NCI-H226 (cell line): Measurements from ENCODE around the gene MED26.
"Not testable (repeated sequence)": the region's sequence is repeated elsewhere in the genome, so short reads cannot be mapped to it uniquely, and the experiment has no call there.

Experiments used
- DNase-seq: peaks from one replicate; pipeline ENCODE4 v3.0.0-alpha.2; 2015

Gene MED26

GRCh38 chr19:16628183-16628983 is at the start of gene MED26:
MED26 (minus strand) TSS chr19:16628204; CDS start chr19:16627943, 261 bp downstream.
- DNase-seq: peak; percentile 87

- no peak for DNase-seq
Measured at GRCh38 chr19:16677055-16677454, 49.1 kb upstream of the MED26 start.

DNA sequence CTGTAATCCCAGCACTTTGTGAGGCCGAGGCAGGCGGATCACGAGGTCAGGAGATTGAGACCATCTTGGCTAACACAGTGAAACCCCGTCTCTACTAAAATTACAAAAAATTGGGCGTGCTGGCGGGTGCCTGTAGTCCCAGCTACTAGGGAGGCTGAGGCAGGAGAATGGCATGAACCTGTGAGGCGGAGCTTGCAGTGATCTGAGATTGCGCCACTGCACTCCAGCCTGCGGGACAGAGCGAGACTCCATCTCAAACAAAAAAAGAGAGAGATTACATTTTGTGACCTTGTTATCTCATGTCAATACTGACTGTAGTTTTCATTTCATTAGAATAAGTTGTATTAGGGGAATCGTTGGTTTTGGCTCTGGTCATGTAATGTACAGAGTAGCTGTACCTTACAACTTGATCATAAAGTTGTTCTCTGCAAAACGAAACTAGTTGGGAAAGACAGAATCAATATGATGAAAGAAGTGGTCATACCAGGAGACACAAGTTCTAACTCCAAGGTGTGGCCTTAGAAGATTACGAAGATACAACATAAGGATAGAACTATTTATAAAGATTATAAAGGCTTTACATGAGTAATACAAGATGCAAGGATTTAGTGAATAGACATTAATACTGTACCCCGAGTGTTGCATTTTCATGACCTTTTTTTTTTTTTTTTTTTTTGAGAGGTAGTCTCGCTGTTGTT is 48.2 kb upstream of the MED26 start:
- no peak for DNase-seq

DNA sequence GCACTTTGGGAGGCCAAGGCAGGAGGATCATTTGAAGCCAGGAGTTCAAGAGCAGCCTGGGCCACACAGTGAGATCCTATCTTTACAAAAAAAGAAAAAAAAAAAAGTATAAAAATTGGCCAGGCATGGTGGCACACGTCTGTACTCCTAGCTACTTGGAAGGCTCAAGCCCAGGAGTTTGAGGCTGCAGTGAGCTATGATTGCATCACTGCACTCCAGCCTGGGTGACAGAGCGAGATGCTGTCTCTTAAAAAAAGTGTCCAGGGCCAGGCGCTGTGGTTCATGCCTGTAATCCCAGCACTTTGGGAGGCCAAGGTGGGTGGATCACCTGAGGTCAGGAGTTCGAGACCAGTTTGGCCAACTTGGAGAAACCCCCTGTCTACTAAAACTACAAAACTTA is 45.8 kb upstream of the MED26 start:
- not testable (repeated sequence) for DNase-seq

GRCh38 chr19:16673231-16673630 is 45.2 kb upstream of the MED26 start:
- DNase-seq: no peak

GRCh38 chr19:16671652-16672274 is 43.8 kb upstream of the MED26 start:
- DNase-seq: no peak

DNA sequence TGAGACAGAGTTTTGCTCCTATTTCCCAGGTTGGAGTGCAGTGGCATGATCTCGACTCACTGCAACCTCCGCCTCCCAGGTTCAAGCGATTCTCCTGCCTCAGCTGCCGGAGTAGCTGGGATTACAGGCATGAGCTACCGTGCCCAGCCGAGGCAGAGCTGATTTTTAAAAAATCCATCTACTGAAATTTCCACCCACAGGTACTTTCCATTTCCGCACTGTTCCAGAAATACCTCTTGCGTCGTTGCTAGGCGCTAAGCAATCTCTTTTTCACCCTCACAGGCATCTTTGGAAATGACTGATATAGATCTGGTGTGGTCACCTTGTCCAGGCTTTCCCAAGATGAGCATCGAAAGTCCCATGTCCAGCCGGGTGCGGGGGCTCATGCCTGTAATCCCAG is 42.3 kb upstream of the MED26 start:
- no peak for DNase-seq

DNA sequence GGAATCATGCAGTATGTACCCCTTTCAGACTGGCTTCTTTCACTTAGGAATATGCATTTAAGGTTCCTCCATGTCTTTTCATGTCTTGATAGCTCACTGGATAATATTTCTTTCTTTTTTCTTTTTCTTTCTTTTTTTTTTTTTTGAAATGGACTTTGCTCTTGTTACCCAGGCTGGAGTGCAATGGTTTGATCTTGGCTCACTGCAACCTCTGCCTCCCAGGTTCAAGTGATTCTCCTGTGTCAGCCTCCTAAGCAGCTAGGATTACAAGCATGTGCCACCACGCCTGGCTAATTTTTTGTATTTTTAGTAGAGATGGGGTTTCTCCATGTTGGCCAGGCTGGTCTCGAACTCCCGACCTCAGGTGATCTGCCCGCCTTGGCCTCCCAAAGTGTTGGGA is 40.7 kb upstream of the MED26 start:
- DNase-seq: not testable (repeated sequence)

GRCh38 chr19:16668176-16668575 is 40.2 kb upstream of the MED26 start:
- DNase-seq: no peak

DNA sequence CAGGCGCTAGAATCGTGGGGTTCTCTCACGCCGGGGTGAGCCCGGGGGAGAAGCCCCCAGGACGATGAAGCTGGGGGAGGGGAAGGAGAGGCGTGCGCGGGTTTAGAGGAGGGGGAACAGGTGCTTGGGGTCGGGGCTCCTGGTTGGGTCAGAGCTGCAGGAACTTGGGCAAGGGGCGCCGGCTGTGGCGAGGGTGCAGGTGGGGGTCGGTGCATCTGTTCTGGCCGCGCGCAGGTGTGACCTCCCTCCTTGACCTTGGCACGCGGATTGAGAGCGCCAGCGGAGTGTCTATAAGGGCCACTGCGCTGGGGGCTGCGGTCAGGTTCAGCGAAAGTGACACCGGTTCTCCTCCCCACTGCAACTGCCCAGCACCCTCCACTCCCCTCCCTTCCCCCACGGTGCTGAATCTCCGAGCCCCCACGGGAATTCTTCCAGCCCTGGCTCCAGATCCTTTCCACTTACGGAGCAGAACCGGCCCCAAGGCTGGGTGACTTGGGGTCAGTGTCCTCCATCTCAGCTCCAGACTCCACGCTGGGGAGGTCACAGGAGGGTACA is 33.6 kb upstream of the MED26 start:
- no peak for DNase-seq

GRCh38 chr19:16660763-16661479 is 32.9 kb upstream of the MED26 start, which contains the start of gene TMEM38A:
TMEM38A (plus strand) TSS chr19:16661139; CDS start chr19:16661218, 79 bp downstream.
- no peak for DNase-seq

DNA sequence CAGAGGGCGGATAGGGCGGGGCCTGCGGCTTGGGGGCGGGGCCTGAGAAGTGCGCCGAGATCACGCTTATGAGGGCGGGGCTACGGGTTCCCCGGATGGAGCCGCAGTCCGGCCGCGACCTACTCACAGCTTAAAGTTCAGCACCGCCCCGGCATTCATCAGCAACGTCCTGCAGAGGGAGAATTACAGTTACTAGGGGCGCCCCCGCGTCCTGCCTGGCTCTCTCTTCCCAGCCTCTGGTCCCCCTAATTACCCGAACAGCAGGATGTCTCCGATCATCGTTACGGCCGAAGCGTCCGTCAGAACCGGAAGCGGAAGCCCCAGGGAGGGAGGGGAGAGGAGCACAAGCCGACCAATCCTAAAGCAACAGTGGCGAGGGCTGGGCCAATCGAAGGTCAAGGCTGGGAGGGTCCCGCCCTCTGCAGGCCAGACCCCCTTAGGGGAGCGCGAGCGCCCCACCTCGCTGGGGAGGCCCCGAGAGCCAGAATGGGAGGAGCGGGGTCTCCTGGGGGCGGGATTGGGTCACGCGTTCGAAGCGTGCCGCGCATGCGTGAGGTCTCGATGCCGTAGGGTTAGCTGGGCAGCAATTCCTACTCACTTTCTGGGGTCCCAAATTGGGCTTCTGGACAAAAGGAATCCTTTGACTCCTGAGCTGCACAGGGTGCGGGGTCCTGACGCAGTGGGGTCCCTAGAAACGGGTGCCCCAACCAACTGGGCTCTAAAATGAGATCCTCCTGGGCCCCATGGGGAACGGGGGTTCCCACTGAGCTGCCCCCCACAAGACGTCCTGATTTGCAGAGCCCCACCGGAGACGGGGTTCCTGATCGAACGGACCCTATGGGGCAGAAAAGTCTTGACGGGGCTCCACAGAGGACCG is 32.1 kb upstream of the MED26 start, which contains the start of gene SMIM7:
SMIM7 (minus strand) TSS at position 313 of the 877 bp plus-strand sequence; CDS start at position 279, 34 bp downstream.
- peak; percentile 97 for DNase-seq

- DNase-seq: no peak
Measured at GRCh38 chr19:16659464-16659831, 31.4 kb upstream of the MED26 start.

DNA sequence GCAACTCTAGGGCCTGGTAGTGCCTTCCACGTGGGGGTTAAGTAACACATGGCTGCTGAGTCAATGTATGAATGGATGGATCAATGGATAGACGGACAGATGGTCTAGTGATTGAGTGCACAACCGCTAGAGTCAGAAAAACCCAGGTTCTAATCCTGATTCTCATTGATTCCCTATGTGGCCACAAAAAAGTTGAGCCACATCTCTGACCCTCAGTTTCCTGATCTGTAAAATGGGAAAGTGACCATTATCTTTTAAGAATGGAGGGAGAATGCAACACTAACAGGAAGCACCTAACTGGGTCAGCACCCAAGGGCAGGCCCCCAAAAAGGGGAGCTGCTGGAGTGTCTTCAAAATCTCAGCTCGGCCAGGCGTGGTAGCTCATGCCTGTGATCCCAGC is 29.4 kb upstream of the MED26 start:
- DNase-seq: no peak

GRCh38 chr19:16655727-16656126 is 27.7 kb upstream of the MED26 start:
- DNase-seq: no peak

GRCh38 chr19:16654627-16655026 is 26.6 kb upstream of the MED26 start:
- DNase-seq: no peak

DNA sequence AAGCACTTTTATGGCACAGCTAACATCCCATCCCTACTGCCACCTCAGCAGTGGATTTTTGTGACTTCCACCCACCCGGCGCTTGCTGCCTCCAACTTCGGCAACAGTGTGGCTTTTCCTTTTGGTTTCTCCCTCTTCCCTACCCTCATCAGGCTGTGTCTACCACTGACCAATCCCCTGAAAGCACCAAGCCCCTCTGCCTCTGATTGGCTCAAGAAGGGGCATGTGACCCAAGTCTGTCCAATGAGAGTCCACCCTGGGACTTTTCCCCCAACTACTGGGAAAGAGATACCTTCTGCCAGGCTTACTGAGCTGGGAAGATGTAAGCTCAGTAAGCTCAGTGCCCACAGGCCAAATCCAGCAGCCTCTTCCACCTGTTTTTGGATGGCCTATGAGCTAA is 26.1 kb upstream of the MED26 start:
- DNase-seq: peak; percentile 35

DNA sequence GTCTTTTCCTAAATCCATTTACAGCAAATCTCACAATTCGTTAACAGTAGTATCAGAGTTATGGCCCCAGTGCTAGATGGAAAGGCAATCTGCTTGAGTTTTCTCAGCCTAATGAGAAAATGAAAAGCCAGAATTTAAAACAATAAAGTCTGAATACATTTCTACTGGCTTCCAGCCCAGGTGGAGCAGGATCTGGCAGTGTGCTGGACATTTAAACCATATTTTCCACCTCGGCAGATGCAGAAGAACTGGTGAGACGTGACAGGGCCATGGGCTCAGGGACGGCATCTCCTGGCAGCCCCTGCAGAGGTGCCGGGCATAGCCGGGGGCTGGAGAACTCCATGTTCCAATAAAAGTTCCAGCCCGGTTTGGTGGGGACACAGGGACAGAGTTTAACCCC is 24.9 kb upstream of the MED26 start:
- no peak for DNase-seq

DNA sequence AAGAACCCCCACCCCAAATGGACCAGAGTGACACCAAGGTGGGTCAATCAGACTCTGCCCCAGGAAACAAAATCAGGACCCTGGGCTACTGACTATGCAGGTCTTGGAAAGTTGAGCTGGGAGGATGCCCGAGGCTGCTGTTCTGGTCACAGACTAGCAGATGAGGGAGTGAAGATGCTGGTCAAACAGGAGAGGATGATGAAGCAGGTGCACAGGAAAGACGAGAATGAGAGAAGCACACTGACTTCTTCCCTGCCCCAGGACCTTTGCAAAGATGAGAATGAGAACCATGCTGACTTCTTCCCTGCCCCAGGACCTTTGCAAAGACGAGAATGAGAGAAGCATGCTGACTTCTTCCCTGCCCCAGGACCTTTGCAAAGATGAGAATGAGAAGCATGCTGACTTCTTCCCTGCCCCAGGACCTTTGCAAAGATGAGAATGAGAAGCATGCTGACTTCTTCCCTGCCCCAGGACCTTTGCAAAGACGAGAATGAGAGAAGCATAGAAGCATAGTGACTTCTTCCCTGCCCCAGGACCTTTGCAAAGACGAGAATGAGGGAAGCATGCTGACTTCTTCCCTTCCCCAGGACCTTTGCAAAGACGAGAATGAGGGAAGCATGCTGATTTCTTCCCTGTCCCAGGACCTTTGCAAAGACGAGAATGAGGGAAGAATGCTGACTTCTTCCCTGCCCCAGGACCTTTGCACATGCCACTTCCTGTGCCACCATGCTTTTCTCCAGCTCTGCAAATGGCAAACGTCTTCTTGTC is 23.6 kb upstream of the MED26 start:
- not testable (repeated sequence) for DNase-seq

DNA sequence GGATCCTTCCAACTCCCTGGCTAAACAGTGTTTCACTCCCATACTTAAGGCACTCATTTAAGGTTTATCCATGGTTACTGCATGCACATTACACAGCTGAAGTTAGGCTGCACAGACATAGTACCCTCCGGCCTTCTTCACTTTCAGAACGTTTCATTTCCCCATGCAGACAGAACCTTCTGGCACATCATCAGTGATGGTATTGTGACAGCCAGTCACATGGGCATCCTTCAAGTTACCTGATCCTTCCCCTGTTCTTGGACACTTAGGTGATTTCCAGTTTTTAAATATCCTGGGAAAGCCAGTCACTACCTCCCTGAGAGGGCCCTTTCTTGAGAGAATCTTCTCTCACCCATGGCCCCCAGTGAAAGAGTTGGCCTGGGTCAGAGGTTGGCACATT is 22.8 kb upstream of the MED26 start:
- no peak for DNase-seq

DNA sequence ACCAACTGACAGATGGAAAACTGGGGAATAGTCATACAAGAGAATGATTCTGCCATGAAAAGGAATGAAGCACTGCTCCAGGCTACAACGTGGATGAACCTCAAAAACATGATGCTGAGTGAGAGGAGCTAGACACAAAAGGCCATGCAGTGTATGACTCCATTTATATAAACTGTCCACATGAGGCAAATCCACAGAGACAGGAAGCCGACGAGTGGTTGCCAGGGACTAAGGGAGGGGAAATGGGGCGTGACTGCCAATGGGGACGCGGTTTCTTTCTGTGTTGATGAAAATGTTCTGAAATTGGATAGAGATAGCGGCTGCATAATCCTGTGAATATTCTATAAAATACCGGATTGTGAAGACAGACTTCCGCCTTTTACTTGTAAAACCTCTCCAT is 21.7 kb upstream of the MED26 start:
- DNase-seq: no peak
